MV-4-11 (cell line): ENCODE data around the gene RBM18.

Experiments used
- DNase-seq: peaks from one replicate; lab custom pipeline; 2025; lab: John Stamatoyannopoulos, UW

RBM18 gene

DNA sequence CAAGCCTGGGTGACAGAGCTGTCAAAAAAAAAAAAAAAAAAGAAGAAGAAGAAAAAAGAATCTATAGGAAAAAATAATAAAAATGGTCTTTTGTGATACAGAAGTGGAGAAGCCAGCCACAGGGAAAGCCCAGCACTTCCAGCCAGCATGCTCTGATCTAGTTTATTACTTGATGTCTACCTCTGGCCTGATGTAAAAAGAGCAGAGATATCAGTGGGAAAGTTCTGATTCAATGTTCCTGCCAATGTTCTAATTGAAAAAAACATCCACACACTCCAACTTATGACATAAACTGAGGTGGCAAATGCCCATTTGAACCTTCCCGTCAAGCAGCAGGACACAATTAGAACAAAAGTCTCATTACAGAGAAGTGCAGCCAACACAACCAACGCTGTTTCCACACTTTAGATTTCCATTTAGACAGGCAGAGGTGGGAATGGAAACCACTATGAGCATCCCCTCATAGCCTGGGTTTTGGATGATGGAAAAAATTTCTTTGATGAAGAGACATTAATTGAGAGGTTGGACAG is 5.7 kb downstream of the RBM18 start:
- no peak for DNase-seq

DNA sequence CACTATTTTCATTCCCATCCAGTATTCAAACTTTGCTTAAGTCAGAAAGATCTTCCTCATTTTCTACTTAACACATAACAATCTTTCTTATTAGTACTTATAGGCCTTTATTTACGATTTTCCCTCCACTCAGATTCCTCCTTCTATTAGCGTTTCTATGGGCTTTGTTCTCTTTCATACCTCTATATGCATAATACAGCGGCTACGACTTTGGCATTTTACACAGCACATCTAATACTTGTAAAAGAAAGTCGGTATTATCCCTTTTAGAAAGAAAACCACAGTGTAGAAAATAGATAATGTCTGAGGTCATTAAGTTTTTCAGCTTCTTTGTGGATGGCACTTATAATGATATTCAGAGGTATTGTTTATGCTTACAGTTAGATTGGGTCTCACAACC is 8.4 kb downstream of the RBM18 start:
- no peak for DNase-seq

DNA sequence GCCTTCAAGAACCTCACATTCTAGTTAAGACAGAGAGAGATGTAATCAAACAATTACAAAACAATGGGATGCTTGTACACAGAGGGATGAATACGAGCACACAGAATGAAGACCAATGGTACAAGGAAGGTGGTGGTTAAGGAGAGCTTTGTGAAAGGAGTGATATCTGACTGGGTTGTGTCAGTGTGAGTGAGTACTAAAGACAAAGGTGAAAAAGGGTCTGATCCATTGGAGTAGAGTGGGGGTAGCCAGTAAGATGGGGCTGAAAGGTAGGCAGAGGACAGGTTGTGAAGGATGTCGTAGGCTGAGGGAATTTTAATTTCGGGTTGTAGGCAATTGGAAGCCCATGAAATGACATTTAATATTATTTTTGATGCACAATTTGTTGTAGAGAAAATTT is 9.9 kb downstream of the RBM18 start:
- no peak for DNase-seq

DNA sequence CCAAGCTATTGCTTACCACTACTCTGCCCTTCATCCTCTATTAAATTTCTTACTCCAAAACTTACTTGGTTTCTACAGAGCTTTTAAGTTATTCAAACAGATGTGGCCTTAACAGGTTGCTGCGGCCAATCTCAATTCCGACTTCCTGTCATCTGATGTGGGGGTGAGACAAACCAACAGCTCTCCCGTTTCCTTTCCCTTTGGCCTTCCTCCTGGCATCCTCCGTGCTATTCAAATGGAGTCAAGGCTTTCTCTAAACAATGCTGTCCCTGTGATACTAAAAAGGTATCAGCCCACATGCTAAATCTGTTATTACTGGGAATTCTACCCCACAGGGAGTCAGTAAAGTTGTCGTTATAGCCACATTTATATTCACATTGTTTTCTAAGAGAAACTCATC is 11.8 kb downstream of the RBM18 start:
- no peak for DNase-seq

DNA sequence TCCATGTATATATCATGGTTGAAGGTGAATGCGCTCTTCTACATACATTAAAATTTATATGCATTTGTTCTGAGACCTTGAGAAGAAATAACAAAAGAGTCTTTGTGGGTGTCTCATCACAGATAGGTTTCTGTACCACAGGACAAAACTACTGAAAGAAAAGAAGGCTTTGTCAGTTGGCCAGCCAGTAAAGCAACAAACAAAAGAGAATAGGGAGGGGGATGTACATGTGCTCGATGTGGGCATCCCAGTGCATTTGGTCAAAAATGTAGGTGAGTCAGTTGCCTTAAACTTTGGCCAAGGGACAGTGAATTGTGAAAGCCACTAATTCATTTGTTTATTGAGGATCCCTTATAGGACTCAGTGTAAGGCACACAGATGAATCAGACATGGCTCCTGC is 13.3 kb downstream of the RBM18 start:
- DNase-seq: no peak

DNA sequence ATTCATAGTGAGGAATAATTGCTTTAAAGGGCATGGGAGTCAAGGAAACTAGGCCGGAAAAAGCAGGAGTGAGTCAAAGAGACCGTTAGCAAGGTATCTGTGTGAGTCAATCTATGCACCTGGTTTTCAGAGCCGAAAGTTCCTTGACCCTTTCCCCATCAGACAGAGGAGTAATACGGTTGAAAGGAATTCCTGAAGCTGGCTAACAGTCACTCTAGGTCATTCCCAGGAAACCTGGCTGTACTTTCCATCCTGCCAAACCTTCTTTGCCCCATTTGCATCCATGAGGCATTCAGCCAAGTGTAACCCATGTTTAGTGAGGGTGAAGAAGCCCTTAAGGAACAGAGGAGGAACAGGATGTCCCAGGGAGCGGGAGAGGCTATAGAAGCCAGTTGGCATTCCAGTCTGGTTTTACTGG is 16.2 kb downstream of the RBM18 start:
- no peak for DNase-seq

DNA sequence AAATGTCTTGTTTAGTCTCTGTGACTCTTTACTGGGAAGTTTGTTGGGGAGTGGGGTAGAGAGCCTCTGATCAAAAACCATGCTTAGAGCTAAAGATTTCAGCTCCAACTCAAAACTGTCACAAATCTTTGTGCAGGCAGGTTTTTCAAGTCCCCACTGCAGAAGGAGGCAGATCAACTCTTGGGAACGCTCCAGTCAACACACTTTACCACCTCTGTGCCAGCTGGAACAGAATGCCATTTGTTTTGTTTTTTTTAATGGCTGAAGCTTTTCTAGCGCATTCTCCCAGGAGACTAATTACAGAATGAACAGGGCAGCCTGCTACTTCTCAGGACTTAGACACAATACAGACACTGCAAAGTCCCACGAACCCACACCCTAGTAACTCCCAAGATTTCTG is 18.0 kb downstream of the RBM18 start:
- no peak for DNase-seq

DNA sequence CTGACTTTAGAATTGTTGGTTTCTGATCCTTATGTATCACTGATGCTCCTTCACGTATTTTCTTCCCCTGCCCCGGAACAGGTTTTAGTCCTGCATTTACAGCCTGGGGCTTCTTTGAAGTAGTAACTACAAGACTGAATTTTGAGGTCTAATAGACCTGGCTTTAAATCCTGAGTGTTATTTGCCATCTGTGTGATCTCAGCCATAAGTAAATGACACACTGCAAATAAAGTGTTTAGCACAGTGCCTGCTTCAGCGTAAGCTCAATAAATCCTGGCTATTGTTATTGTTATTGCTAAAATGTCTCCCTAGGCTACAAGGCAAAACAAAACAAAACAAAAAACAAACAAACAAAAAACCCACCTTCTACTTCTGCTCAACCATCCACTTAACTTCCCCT is 20.3 kb downstream of the RBM18 start:
- DNase-seq: no peak

DNA sequence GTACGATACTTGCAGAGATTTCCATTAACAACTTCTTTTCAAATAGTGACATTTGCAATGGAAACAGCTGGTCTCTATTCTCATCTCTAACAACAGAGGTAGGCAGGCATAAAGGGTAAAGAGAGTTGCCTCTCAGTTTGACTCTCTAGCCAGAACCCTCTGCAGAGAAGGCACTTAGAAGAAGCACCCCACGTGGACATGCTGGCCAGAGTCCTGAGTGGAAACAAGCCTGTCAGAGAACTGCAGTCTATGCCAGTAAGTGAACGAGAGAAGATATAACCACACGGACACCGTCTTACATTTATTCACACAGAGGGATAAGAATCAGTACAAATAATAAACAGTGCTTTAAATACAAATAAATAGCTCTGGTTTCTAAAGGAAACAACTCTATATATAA is 24.9 kb downstream of the RBM18 start:
- no peak for DNase-seq

DNA sequence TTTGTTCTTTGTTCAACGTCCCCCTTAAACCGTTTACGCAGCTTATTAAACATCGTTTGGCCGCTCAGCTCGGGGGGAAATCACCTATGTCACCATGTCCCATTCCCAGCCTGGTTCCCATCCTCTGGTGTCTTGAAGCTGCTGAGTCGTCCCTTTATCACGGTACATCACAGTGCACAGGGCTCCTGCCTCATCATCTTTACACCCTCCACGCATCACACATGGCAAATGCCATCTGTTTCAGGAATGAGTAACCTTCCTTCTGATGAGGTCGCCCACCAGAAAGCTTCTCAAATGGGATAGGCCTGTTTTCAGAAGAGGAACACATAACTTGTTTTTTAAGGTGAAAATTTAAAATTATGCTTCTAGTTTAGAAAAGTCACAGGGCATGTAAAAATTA is 28.0 kb downstream of the RBM18 start:
- no peak for DNase-seq

DNA sequence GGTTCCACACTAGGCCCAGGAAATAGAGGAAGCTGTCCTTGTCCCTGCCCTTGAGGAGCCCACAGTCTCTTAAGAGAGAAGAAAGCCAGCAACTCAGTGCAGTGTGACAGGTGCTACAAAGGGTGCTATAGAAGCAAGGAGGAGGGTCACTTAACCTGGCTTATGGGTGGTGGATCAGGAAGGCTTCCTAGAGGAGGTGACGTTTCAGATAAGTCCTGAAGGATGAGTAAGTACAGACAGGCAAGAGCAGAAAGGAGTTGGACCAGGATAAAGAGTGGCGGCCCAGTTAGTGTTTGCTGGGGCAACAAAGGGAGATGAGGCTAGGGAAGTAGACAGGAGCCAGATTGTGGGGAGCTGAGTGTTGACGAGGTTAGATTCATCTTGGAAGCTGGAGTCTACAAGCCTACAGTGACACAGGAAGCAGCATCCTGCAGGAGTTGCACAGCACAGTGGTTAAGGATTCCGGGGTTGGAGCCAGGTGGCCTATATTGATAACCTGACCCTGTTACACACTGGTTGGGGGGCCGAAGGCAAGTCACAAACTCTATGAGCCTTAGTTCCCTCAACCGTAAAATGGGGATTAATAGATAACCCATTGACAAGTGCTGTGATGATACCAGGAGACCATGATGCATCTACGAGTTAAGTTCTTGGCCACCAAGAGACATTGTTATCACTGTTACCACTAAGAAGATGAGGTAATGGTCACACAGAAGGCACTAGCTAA is 30.5 kb downstream of the RBM18 start:
- DNase-seq: no peak

DNA sequence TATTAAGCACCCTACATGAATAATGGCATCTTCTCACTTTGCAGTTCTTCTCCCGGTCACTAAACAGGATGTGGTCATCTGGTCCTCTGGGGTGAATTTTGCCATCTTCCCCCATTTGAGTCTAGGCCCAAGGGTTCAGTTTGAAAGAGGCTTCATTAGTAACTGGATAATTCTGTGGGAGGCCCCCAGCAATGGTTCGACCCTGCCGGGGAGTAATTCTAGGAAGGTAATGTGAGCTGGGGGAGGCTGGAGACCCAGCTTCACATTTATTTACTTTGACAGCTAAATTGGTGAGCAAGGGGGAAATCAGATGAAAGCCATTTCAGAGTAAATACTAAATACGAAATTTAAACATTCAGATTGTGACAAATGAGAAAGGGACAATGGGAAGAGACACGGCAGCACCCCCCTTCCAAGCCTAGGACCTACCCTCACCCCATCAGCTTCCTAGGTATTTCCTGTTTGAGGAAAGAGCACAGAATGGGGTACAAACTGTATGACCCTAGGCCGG is 31.8 kb downstream of the RBM18 start:
- no peak for DNase-seq

DNA sequence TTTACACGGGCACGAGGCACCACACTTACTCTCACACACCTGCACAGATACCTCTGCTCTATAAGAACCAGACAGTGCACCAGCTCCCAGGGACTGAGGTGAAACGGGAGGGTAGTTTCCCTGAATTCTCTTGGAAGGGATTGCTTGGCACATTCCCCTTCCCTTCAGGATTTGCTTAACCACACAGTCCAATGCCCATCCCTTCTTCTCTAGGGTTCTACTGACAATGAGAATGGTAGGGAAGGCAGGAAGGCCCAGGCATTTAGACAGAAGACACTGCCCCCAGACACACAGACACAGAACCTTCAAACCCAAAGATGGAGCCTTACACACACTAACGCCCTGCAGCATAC is 35.2 kb downstream of the RBM18 start:
- DNase-seq: no peak

DNA sequence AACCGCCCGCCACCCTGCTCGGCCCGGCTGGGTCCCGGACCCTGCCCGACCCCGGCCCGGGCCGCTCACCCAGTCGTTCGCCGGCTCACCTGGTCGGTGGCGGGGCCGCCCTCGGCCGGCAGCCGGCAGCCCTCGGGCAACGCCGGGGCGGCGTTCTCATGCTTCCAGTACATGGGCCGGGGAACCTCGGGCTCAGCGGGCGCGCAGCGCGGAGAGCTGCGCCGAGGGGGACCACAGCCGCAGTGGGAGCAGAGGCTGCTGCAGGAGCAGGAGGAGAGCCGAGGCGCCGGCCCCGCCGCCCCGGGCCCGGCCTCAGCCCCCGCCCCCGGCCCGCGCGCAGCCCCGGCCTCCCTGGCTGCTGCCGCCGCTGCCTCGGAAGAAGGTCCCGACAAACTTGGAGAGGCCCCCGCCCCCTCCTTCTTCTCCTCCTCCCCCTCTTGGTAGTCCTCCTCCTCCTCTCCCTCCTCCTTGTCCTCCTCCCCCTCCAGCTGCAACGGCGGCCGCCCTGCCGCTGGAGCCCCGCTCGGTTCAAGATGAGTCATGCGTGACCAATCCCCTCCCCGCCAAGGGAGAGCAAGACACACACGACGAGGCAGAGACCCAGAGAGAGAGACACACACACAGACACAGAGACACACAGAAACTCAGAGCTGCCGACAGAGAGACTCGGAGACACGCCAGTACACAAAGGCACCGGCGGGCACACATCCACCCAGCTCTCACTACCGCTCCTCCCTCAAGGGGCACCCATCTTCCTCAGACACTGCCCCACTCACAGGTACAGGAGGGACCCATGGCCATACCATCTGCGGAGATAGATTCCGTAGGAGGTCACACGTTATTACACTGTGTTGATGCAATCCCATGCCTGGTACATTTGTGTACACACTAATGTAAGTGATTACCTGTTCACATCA is 35.8 kb downstream of the RBM18 start, which contains the start of gene LHX6:
Gene LHX6, minus strand, starts transcription at position 390 of the 917 bp plus-strand sequence. Its CDS starts 217 bp downstream, at position 173.
- peak; percentile 16 for DNase-seq

DNA sequence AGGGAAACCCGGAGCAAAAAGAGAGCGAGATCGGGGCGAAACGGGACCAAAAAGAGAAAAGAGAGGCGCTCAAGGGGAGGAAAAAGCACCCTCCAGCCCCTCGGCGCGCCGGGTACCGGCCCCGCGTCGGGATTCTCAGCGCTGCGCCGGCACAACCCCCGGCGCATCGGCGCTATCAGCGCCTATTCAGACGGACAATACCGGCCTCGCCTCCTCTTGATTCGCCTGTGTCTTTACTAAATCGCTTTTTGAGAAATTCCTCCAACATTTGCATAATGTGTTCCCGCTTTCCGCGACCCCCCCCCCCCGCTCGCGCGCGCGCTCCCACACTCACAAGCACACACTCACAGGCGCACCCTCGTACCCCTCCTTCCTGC is 36.5 kb downstream of the RBM18 start:
- DNase-seq: no peak

DNA sequence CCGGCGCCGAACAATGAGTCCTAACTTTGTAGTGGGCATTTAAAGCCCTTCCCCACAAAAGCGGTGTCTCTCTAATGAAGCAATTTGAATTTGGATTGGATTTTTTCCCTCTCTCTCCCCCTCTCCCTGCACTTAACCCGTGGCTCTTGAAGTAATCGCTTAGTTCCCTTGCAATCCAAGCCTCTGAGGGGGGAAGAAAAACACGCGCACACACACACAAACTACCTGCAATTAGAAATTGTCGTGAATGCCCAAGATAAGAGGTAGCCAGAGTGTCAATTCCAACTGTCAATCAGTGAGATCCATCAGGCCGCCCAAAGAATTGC is 37.1 kb downstream of the RBM18 start:
- DNase-seq: no peak

DNA sequence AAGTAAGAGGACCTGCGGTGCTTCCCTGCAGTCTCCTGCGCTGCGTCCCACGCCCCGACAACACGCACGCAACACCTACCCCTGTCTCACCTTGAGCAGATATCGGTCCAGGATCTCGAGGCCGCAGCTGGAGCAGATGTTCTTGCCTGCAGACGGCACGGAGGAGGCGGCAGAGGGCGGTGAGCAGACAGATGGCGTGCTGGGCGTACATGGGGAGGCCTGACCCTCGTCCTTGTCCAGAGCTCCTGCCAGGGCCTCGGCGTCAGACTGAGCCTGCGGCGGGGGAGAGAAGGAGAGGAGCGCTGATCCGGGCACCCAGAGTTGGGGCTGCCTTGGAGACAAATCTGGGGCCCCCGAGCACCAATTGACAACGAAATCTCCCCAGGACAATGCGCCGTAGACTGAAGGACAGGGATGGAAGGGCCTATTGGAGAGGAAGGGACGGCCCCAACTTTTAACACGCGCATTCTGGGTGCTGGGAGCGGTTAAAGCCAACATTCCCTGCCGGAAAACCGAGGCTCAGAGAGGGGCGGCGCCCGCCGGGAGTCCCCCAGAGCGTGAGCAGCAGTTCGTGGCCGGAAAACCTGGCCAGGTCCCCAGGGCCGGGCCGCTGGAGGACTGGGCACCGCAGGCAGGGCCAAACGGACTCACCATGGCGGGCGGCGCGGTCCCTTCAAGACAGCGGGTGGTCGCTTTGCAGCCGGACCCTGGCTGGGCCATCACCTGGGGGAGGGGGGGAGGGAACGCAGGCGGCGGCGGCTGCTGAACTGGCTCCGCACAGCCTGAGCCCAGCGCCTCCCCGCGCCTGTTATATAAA is 37.7 kb downstream of the RBM18 start:
- no peak for DNase-seq

DNA sequence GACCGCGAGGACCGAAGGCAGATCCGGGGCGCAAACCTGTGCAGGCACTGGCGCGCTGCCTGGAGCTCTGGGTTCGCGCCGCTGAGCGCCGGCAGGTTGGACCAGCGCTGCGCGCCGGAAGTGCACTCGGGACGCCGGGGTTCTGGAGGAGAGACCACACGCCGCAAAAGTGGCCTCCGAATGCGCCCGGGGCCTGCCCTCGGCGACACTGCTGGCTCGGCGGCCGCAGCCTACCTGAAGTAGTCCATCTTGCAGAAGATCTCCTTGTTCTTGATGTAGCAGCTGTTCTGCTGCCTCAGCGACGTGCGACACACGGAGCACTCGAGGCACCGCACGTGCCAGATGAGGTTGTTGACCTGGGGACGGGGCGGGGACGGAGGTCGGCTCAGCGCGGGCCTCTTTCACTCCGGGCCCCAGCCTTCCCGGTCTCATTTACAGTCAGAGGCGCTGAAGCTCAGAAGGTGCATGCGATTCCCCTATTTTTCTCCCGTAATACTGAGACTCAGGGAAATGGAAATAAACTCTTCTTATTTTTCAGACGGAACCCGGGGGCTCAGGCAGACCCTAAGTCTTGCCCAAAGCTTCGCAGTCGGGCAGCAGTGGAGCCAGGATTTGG is 38.4 kb downstream of the RBM18 start:
- DNase-seq: no peak

DNA sequence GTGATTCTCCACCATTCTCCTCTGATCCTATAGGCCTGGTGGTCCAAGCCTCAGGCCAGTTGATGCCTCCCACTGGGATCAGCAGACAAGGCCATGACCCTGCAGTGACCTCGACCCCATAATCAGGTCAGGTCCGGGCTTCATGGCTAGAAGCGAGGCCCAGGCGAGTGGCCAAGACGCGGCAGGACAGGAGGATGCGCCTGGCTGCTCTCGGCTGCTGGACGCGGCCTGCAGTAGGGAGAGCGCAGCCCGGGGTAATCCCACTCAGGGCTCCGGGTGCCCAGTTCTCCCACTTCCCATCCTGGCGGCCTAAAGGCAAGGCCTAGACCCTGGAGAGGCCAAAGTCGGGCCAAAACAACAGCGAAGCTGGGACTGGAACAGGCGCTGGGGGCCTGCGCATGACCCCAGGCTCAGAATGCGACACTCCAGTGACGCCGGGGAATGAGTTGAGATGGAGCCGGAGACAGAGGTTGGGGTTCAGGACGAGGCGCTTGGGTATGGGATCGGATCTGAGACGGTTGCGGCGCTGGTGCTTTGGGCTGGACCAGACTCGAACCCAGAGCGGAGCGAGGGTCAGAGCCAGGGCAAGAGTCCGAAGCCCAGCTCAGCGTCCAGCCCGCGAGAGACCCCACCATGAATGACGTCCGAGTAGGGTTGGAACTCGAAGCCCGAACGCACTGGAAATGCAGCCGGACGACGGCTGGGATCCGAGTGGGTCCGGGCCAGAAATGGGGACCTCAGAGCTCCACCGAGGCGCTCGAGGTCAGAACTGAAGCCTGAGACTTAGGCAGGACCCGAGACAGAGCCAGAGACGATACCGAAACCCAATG is 39.1 kb downstream of the RBM18 start:
- no peak for DNase-seq

DNA sequence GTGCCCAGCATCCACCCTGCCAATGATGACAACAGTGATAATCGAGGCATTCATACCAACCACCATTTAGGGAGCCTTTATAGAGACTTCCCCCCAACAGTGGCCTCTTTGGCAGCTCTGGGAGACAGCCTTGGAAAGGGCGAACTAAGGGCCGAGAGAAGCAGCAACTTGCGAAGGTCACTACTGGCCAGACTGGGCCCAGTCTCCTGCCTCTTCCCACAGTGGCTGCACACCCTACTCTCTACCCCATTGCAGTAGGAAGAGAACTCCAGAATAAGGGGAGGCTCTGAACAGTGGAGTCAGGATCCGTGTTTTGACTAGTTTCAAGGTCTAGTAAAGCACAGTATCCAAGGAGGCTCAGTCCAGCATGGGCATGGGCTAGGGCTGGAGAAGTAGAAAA is 41.2 kb downstream of the RBM18 start:
- no peak for DNase-seq

DNA sequence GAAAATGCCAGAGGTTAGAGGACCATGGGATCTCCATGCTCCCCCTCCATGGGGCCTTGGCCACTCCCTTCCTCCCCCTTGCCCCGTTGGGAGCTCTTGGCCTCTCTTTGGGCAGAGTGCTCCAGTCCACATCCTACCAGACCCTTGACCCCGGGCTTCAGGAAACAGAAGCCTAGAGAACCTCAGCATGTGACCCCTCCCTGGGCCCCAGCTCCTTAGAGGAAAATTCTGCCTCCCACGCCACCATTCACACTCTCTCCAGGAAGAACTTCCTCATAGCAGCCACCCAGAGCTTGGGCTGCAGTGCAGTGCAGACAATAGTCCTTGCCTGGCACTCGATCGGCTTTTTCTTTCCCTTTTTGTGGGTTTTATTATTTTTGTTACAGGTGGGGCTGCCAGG is 41.8 kb downstream of the RBM18 start:
- no peak for DNase-seq
